ENCODE results near the gene DDX20. TPM values are rescaled to one million over a fixed set of nuclear protein-coding genes. Genes with fewer than 3 reads are reported as not detected.

The DDX20 gene
- total RNA-seq, 1 experiment from 2014 or later = 8.4 TPM

GRCh38 chr1:111777301-111777700, 21.6 kb downstream of the DDX20 start:
- BruUV-seq (replicated peaks) = no TSS peak

DNA sequence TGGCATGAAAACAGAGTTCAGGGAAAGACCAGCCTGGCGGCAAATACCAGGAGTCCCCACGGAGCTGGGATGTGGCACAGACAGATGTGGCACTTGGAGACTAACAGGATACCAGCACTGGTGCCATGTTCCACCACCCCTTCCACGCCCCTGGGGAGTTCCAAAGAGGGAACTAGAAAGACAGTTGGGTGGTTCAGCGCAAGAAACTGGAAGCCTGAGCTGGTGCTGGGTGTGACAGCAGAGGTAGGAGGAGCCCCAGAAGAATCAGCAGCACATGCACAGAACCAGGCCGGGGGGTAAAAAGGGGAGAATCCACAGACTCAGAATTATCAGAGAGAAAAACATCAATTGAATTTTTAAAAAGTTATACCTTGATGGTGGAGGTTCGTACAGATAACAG, 22.4 kb downstream of the DDX20 start:
- Histone ChIP-seq H3K36me3 (ENCODE audit: low read depth) (no peaks in the 10 kb centered on the region), H3K4me3 (no peak overlapping the region), H2AFZ (no peak overlapping the region), H3K4me1 (replicated peaks; ENCODE audit: insufficient read depth) (no peaks in the 10 kb centered on the region), H4K20me1 (ENCODE audit: insufficient read depth) (no peaks in the 10 kb centered on the region), H3K9me2 (ENCODE audit: insufficient read depth) (no peaks in the 10 kb centered on the region), H3K4me2 (no peak overlapping the region), H3K79me2 (ENCODE audit: low read depth) (no peaks in the 10 kb centered on the region), H3F3A (ENCODE audit: insufficient read depth, low read depth) (no peaks in the 10 kb centered on the region), H3K9me3 (ENCODE audit: insufficient read depth, low read depth) (no peaks in the 10 kb centered on the region), H3K27me3 (ENCODE audit: insufficient read depth, low read depth) (peaks cover 73% of the 10 kb centered on the region), H3K27ac (no peak overlapping the region)
- ChIA-PET CTCF (interaction anchor here (0.5 kb wide), 1 partner anchor 632 kb away, joined by 4 read pairs; no protein-coding TSS in a partner anchor), POLR2A (ENCODE audit: unreplicated experiment) (no interaction called here)
- BruUV-seq (replicated peaks) = no TSS peak
- TF ChIP-seq EZH2 (IDR thresholded peaks at IDR 0.05; ENCODE audit: low read depth) = no peak
- TF ChIP-seq, protein P1, sequence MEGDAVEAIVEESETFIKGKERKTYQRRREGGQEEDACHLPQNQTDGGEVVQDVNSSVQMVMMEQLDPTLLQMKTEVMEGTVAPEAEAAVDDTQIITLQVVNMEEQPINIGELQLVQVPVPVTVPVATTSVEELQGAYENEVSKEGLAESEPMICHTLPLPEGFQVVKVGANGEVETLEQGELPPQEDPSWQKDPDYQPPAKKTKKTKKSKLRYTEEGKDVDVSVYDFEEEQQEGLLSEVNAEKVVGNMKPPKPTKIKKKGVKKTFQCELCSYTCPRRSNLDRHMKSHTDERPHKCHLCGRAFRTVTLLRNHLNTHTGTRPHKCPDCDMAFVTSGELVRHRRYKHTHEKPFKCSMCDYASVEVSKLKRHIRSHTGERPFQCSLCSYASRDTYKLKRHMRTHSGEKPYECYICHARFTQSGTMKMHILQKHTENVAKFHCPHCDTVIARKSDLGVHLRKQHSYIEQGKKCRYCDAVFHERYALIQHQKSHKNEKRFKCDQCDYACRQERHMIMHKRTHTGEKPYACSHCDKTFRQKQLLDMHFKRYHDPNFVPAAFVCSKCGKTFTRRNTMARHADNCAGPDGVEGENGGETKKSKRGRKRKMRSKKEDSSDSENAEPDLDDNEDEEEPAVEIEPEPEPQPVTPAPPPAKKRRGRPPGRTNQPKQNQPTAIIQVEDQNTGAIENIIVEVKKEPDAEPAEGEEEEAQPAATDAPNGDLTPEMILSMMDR (conservative IDR thresholded peaks at IDR 0.05) = no peak
- intact Hi-C loops (cut with micrococcal nuclease; ENCODE audit: unreplicated experiment) = no loop called here
- no peak for DNase-seq

More at GRCh38 chr1:111777301-111777700, 21.6 kb downstream of the DDX20 start:
- peaks cover 66% of the 10 kb centered on the region for H3K27me3 ChIP-seq (ENCODE audit: insufficient read depth, low read depth)
- no peaks in the 10 kb centered on the region for H3K9me3 ChIP-seq (ENCODE audit: insufficient read depth, low read depth)
- H3K36me3 ChIP-seq (ENCODE audit: low read depth) = no peaks in the 10 kb centered on the region
- intact Hi-C loops (cut with micrococcal nuclease; ENCODE audit: unreplicated experiment) = no loop called here
- ChIA-PET CTCF (no interaction called here), POLR2A (ENCODE audit: unreplicated experiment) (interaction anchor here (0.6 kb wide), 1 partner anchor 195 kb away, joined by 6 read pairs; no protein-coding TSS in a partner anchor)
- H3K79me2 ChIP-seq (ENCODE audit: low read depth) = no peaks in the 10 kb centered on the region
- TF ChIP-seq, protein P1 (conservative IDR thresholded peaks at IDR 0.05) = no peak
- no peak overlapping the region for H3K4me3 ChIP-seq
- no peaks in the 10 kb centered on the region for H4K20me1 ChIP-seq (ENCODE audit: insufficient read depth)
- H2AFZ ChIP-seq = no peak overlapping the region
- H3K4me2 ChIP-seq = no peak overlapping the region
- no peaks in the 10 kb centered on the region for H3F3A ChIP-seq (ENCODE audit: insufficient read depth, low read depth)
- H3K4me1 ChIP-seq (replicated peaks; ENCODE audit: insufficient read depth) = no peaks in the 10 kb centered on the region
- H3K27ac ChIP-seq = no peak overlapping the region
- no peak for DNase-seq
- no peaks in the 10 kb centered on the region for H3K9me2 ChIP-seq (ENCODE audit: insufficient read depth)

- ChIA-PET CTCF (no interaction called here), POLR2A (ENCODE audit: unreplicated experiment) (no interaction called here)
- intact Hi-C loops (cut with micrococcal nuclease; ENCODE audit: unreplicated experiment) = no loop called here
- no peaks in the 10 kb centered on the region for H4K20me1 ChIP-seq (ENCODE audit: insufficient read depth)
- DNase-seq = no peak
- no peak overlapping the region for H3K4me2 ChIP-seq
- no peaks in the 10 kb centered on the region for H3K9me3 ChIP-seq (ENCODE audit: insufficient read depth, low read depth)
- no TSS peak for BruUV-seq (replicated peaks)
- no peaks in the 10 kb centered on the region for H3K4me1 ChIP-seq (replicated peaks; ENCODE audit: insufficient read depth)
- H2AFZ ChIP-seq = no peak overlapping the region
- H3K79me2 ChIP-seq (ENCODE audit: low read depth) = no peaks in the 10 kb centered on the region
- H3K27me3 ChIP-seq (ENCODE audit: insufficient read depth, low read depth) = peaks cover 78% of the 10 kb centered on the region
- TF ChIP-seq EZH2 (IDR thresholded peaks at IDR 0.05; ENCODE audit: low read depth) = no peak
- TF ChIP-seq, protein P1 (conservative IDR thresholded peaks at IDR 0.05) = no peak
- H3F3A ChIP-seq (ENCODE audit: insufficient read depth, low read depth) = no peaks in the 10 kb centered on the region
- H3K4me3 ChIP-seq = no peak overlapping the region
- no peaks in the 10 kb centered on the region for H3K9me2 ChIP-seq (ENCODE audit: insufficient read depth)
- no peak overlapping the region for H3K27ac ChIP-seq
- H3K36me3 ChIP-seq (ENCODE audit: low read depth) = no peaks in the 10 kb centered on the region
These were observed 22.9 kb downstream of the DDX20 start for GRCh38 chr1:111778541-111779051.

All from PC-9 (cell line).